Measurements from ENCODE around the gene EXD3. TPM values are rescaled to one million over a fixed set of nuclear protein-coding genes. Genes with fewer than 3 reads are reported as not detected.

EXD3 gene
- total and polyA plus RNA-seq, 2 donors (not counting 1 experiment from before 2014, with no cell fraction given): 2.6 to 13.0 TPM

GRCh38 chr9:137453643-137454081, 30.7 kb upstream of the EXD3 start:
- peak; percentile 40 to 78 for DNase-seq (ENCODE audit: low read depth in 2 of 2)

GRCh38 chr9:137452761-137453642, 30.0 kb upstream of the EXD3 start:
- H3K36me3 ChIP-seq (ENCODE audit: control insufficient read depth, insufficient read depth, low read length): peaks cover 20% of the 10 kb centered on the region
- no peak overlapping the region for H2AFZ ChIP-seq (ENCODE audit: low read length)
- H3K9me3 ChIP-seq (ENCODE audit: control insufficient read depth, insufficient read depth, low read depth, low read length): no peaks in the 10 kb centered on the region
- H3K27ac ChIP-seq (ENCODE audit: insufficient read depth, low read length): no peak overlapping the region
- H3K9ac ChIP-seq (ENCODE audit: insufficient read depth, low read length): no peak overlapping the region
- no peak for DNase-seq (ENCODE audit: low read depth in 2 of 2)
- no peaks in the 10 kb centered on the region for H3K27me3 ChIP-seq (ENCODE audit: control insufficient read depth, insufficient read depth, low read length)
- H4K20me1 ChIP-seq (ENCODE audit: control insufficient read depth, extremely low read depth, insufficient read depth, low read length): no peaks in the 10 kb centered on the region
- H3K79me2 ChIP-seq (ENCODE audit: control insufficient read depth, insufficient read depth, low read length): no peaks in the 10 kb centered on the region
- peaks cover 2% of the 10 kb centered on the region for H3K4me1 ChIP-seq (ENCODE audit: control insufficient read depth, extremely low read depth, insufficient read depth, low read length)
- no peak for TF ChIP-seq EZH2 (IDR thresholded peaks at IDR 0.05; ENCODE audit: low read length, missing control alignments)
- TF ChIP-seq, protein P1, sequence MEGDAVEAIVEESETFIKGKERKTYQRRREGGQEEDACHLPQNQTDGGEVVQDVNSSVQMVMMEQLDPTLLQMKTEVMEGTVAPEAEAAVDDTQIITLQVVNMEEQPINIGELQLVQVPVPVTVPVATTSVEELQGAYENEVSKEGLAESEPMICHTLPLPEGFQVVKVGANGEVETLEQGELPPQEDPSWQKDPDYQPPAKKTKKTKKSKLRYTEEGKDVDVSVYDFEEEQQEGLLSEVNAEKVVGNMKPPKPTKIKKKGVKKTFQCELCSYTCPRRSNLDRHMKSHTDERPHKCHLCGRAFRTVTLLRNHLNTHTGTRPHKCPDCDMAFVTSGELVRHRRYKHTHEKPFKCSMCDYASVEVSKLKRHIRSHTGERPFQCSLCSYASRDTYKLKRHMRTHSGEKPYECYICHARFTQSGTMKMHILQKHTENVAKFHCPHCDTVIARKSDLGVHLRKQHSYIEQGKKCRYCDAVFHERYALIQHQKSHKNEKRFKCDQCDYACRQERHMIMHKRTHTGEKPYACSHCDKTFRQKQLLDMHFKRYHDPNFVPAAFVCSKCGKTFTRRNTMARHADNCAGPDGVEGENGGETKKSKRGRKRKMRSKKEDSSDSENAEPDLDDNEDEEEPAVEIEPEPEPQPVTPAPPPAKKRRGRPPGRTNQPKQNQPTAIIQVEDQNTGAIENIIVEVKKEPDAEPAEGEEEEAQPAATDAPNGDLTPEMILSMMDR (conservative IDR thresholded peaks at IDR 0.05 in 1 of 2, IDR thresholded peaks at IDR 0.05 in 1 of 2; ENCODE audit: low read depth in 1 of 2, low read length in 2 of 2): no peak
- peak overlapping the region in 2 of 4 experiments; percentile 16 to 42 for H3K4me3 ChIP-seq (replicated peaks in 1 of 4; ENCODE audit: control extremely low read depth in 1 of 4, insufficient read depth in 1 of 4, low read depth in 3 of 4, low read length in 4 of 4)
- H3K4me2 ChIP-seq (ENCODE audit: extremely low read depth, insufficient read depth, low read length): no peak overlapping the region

More at GRCh38 chr9:137453643-137454081, 30.7 kb upstream of the EXD3 start:
- Histone ChIP-seq H3K4me3 (replicated peaks in 1 of 4; ENCODE audit: control extremely low read depth in 1 of 4, insufficient read depth in 1 of 4, low read depth in 3 of 4, low read length in 4 of 4) (peak overlapping the region in 2 of 4 experiments; percentile 16 to 42), H3K9me3 (ENCODE audit: control insufficient read depth, insufficient read depth, low read depth, low read length) (no peaks in the 10 kb centered on the region), H3K27me3 (ENCODE audit: control insufficient read depth, insufficient read depth, low read length) (no peaks in the 10 kb centered on the region), H3K79me2 (ENCODE audit: control insufficient read depth, insufficient read depth, low read length) (peaks cover 3% of the 10 kb centered on the region), H2AFZ (ENCODE audit: low read length) (no peak overlapping the region), H3K4me2 (ENCODE audit: extremely low read depth, insufficient read depth, low read length) (peak overlapping the region; percentile 13), H3K27ac (ENCODE audit: insufficient read depth, low read length) (no peak overlapping the region), H3K4me1 (ENCODE audit: control insufficient read depth, extremely low read depth, insufficient read depth, low read length) (peaks cover 3% of the 10 kb centered on the region), H3K9ac (ENCODE audit: insufficient read depth, low read length) (no peak overlapping the region), H4K20me1 (ENCODE audit: control insufficient read depth, extremely low read depth, insufficient read depth, low read length) (no peaks in the 10 kb centered on the region), H3K36me3 (ENCODE audit: control insufficient read depth, insufficient read depth, low read length) (peaks cover 20% of the 10 kb centered on the region)
- TF ChIP-seq, protein P1 (conservative IDR thresholded peaks at IDR 0.05 in 1 of 2, IDR thresholded peaks at IDR 0.05 in 1 of 2; ENCODE audit: low read depth in 1 of 2, low read length in 2 of 2): no peak
- TF ChIP-seq EZH2 (IDR thresholded peaks at IDR 0.05; ENCODE audit: low read length, missing control alignments): no peak

DNA sequence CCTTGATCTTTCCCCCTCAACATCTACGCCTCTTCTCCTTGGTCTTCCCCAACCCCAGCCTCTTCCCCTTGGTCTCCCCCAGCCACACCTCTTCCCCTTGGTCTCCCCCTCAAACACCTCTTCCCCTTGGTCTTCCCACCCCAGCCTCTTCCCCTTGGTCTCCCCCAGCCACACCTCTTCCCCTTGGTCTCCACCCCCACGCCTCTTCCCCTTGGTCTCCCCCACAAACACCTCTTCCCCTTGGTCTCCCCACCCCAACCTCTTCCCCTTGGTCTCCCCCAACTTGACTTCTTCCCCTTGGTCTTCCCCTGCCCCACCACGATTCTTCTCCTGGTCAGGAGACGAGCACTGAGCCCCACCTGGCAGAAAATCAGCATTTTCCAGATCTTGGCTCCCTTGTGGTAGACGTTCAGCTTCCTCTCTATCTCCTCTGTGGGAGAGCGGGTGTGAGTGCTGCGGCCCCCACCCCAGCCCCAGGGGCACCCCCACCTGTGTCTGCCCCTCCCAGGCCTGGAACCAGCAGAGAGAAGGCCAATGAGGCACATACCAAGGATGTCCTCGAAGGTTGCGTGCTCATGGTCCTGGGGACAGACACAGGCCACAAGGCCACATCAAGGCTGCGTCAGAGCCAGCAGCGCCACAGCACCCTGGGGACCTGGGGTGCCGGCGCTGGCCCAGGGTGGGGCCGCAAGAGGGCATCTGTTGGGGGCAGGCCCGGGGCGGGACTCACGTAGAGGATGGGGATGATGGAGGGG, 29.2 kb upstream of the EXD3 start:
- H3K27ac ChIP-seq (ENCODE audit: insufficient read depth, low read length): no peak overlapping the region

More for the DNA sequence above, 29.2 kb upstream of the EXD3 start:
- Histone ChIP-seq H3K27me3 (ENCODE audit: control insufficient read depth, insufficient read depth, low read length) (no peaks in the 10 kb centered on the region), H2AFZ (ENCODE audit: low read length) (no peak overlapping the region), H3K79me2 (ENCODE audit: control insufficient read depth, insufficient read depth, low read length) (no peaks in the 10 kb centered on the region), H3K9me3 (ENCODE audit: control insufficient read depth, insufficient read depth, low read depth, low read length) (no peaks in the 10 kb centered on the region), H3K36me3 (ENCODE audit: control insufficient read depth, insufficient read depth, low read length) (peaks cover 17% of the 10 kb centered on the region), H3K9ac (ENCODE audit: insufficient read depth, low read length) (no peak overlapping the region), H3K4me1 (ENCODE audit: control insufficient read depth, extremely low read depth, insufficient read depth, low read length) (no peaks in the 10 kb centered on the region), H3K4me3 (replicated peaks in 1 of 4; ENCODE audit: control extremely low read depth in 1 of 4, insufficient read depth in 1 of 4, low read depth in 3 of 4, low read length in 4 of 4) (no peak overlapping the region), H4K20me1 (ENCODE audit: control insufficient read depth, extremely low read depth, insufficient read depth, low read length) (no peaks in the 10 kb centered on the region), H3K4me2 (ENCODE audit: extremely low read depth, insufficient read depth, low read length) (no peak overlapping the region)
- TF ChIP-seq, protein P1 (conservative IDR thresholded peaks at IDR 0.05 in 1 of 2, IDR thresholded peaks at IDR 0.05 in 1 of 2; ENCODE audit: low read depth in 1 of 2, low read length in 2 of 2): no peak
- no peak for TF ChIP-seq EZH2 (IDR thresholded peaks at IDR 0.05; ENCODE audit: low read length, missing control alignments)
- DNase-seq (ENCODE audit: low read depth in 2 of 2): no peak
